SJCRH30 (cell line): ENCODE results near the gene DIS3L2. TPM values are rescaled to one million over a fixed set of nuclear protein-coding genes. Genes with fewer than 3 reads are reported as not detected.

ENCODE experiments used
- DNase-seq, 2 experiments: peaks; one replicate each; pipeline ENCODE4 v3.0.0-alpha.2; 2015 to 2020
- H3K27ac ChIP-seq: fragments of 250-450 bp; sonication (Bioruptor Pico); 2 replicates; pipeline ENCODE4 v1.5.1; 2020; ENCODE audit warnings: mild to moderate bottlenecking, moderate library complexity
- H3K27me3 ChIP-seq: fragments of 250-450 bp; sonication (Bioruptor Pico); 2 replicates; pipeline ENCODE4 v1.5.1; 2020; ENCODE audit warnings: mild to moderate bottlenecking, moderate library complexity
- H3K36me3 ChIP-seq: fragments of 250-450 bp; sonication (Bioruptor Pico); 2 replicates; pipeline ENCODE4 v1.5.1; 2020; ENCODE audit warnings: mild to moderate bottlenecking, moderate library complexity
- H3K4me1 ChIP-seq: fragments of 250-450 bp; sonication (Bioruptor Pico); 2 replicates; pipeline ENCODE4 v1.5.1; 2020; ENCODE audit warnings: mild to moderate bottlenecking, moderate library complexity
- H3K4me3 ChIP-seq: fragments of 250-450 bp; sonication (Bioruptor Pico); 2 replicates; pipeline ENCODE4 v1.5.1; 2020; ENCODE audit warnings: mild to moderate bottlenecking, moderate library complexity
- H3K9me3 ChIP-seq: fragments of 250-450 bp; sonication (Bioruptor Pico); replicated peaks from 2 replicates; pipeline ENCODE4 v1.5.1; 2020; ENCODE audit warnings: mild to moderate bottlenecking, moderate library complexity
- total RNA-seq: library from RNA; depleted of rRNA; stranded (reverse); fragments of >200 nt; shearing (Covaris generic); gene quantifications from 2 replicates; pipeline ENCODE4 v1.2.3, GENCODE V29; 2014

DIS3L2 gene
- total RNA-seq, 1 experiment from 2014 or later = 33.2 TPM

GRCh38 chr2:231957913-231958763, 3.4 kb upstream of the DIS3L2 start:
- Histone ChIP-seq H3K27ac (no peak overlapping the region), H3K4me1 (no peaks in the 10 kb centered on the region), H3K9me3 (no peaks in the 10 kb centered on the region), H3K4me3 (no peak overlapping the region), H3K36me3 (no peaks in the 10 kb centered on the region), H3K27me3 (no peaks in the 10 kb centered on the region)
- no peak for DNase-seq

- Histone ChIP-seq H3K9me3 (no peaks in the 10 kb centered on the region), H3K4me3 (peak overlapping the region; percentile 79), H3K36me3 (no peaks in the 10 kb centered on the region), H3K27me3 (no peaks in the 10 kb centered on the region), H3K27ac (peak overlapping the region; percentile 80), H3K4me1 (no peaks in the 10 kb centered on the region)
- no peak for DNase-seq
Measured at GRCh38 chr2:231960810-231961348, 634 bp upstream of the DIS3L2 start.

GRCh38 chr2:231965102-231965501, 3.6 kb downstream of the DIS3L2 start:
- no peak overlapping the region for H3K4me3 ChIP-seq
- no peak overlapping the region for H3K27ac ChIP-seq
- no peaks in the 10 kb centered on the region for H3K27me3 ChIP-seq
- H3K9me3 ChIP-seq = no peaks in the 10 kb centered on the region; the same call in 1 of the 2 replicates
- H3K36me3 ChIP-seq = no peaks in the 10 kb centered on the region
- no peaks in the 10 kb centered on the region for H3K4me1 ChIP-seq
- DNase-seq = no peak

- Histone ChIP-seq H3K36me3 (no peaks in the 10 kb centered on the region), H3K27me3 (no peaks in the 10 kb centered on the region), H3K4me3 (no peak overlapping the region), H3K27ac (no peak overlapping the region), H3K4me1 (no peaks in the 10 kb centered on the region), H3K9me3 (no peaks in the 10 kb centered on the region; the same call in 1 of the 2 replicates)
- no peak for DNase-seq
Measured at GRCh38 chr2:231966886-231967285, 5.4 kb downstream of the DIS3L2 start.

DNA sequence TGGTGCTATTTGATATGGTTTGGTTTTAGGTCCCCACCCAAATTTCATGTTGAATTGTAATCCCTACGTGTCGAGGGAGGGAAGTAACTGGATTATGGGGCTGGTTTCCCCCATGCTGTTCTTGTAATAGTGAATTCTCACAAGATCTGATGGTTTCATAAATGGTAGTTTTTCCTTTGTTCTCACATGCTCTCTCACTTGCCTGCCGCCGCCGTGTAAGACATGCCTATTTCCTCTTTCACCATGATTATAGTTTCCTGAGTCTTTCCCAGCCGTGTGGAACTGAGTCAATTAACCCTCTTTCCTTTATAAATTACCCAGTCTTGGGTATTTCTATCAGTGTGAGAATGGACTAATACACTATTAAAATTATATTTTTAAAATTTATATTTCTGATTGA, 7.3 kb downstream of the DIS3L2 start:
- H3K4me1 ChIP-seq = no peaks in the 10 kb centered on the region
- H3K27me3 ChIP-seq = no peaks in the 10 kb centered on the region
- no peaks in the 10 kb centered on the region for H3K36me3 ChIP-seq
- H3K27ac ChIP-seq = no peak overlapping the region
- H3K9me3 ChIP-seq = no peaks in the 10 kb centered on the region; the same call in 1 of the 2 replicates
- no peak overlapping the region for H3K4me3 ChIP-seq
- DNase-seq = no peak

- Histone ChIP-seq H3K27me3 (no peaks in the 10 kb centered on the region), H3K27ac (no peak overlapping the region), H3K4me1 (no peaks in the 10 kb centered on the region), H3K9me3 (no peaks in the 10 kb centered on the region; the same call in 1 of the 2 replicates), H3K4me3 (no peak overlapping the region), H3K36me3 (no peaks in the 10 kb centered on the region)
- no peak for DNase-seq
Measured at GRCh38 chr2:231970461-231970860, 8.9 kb downstream of the DIS3L2 start.

DNA sequence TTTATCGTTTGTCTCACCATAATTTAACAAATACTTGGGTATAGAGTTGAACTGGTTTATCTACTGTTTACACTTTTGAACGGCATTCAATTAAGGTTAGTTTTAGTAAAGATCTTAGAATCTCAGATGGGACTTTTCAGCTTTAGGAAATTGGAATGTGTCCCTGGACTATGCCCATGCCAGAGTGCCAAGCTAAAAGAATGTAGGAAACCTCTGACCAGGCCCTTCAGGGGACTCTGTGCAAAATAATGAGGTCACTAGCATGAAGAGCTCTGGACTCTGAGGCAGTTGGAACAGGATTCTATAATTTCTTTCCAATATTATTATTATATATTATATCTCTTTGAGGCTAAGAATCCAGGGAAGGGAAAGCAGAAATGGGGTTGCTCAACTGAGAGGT, 13.5 kb downstream of the DIS3L2 start:
- no peaks in the 10 kb centered on the region for H3K27me3 ChIP-seq
- no peak for DNase-seq
- H3K4me3 ChIP-seq = no peak overlapping the region
- H3K4me1 ChIP-seq = no peaks in the 10 kb centered on the region
- no peak overlapping the region for H3K27ac ChIP-seq
- H3K9me3 ChIP-seq = no peaks in the 10 kb centered on the region; the same call in 1 of the 2 replicates
- H3K36me3 ChIP-seq = no peaks in the 10 kb centered on the region

- Histone ChIP-seq H3K9me3 (no peaks in the 10 kb centered on the region), H3K27ac (no peak overlapping the region), H3K4me1 (no peaks in the 10 kb centered on the region), H3K27me3 (no peaks in the 10 kb centered on the region), H3K36me3 (peaks cover 2% of the 10 kb centered on the region; the same call in 1 of the 2 replicates), H3K4me3 (no peak overlapping the region)
- DNase-seq = no peak
Measured at GRCh38 chr2:231977430-231977829, 15.9 kb downstream of the DIS3L2 start.

DNA sequence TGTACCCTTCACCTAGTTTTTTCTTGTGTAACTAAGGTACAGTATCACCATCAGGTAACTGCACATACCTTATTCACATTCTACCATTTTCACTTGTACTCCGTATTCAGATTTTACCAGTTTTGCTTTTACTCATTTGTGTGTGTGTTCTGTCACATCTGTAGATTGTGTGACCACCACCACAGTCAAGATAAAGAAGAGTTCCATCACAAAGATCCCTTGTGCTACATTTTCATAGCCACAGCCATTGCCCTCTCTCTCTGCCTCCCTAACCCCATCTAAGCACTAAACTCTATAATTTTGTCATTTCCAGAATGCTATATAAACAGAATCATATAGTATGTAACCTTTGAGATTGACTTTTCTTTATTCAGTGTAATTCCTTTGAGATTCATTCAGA, 23.5 kb downstream of the DIS3L2 start:
- 0 out of 2 replicates have a peak, but pooled peaks cover 7% of the 10 kb centered on the region for H3K9me3 ChIP-seq
- H3K4me3 ChIP-seq = no peak overlapping the region
- H3K36me3 ChIP-seq = peaks cover 5% of the 10 kb centered on the region; the same call in 1 of the 2 replicates
- H3K27me3 ChIP-seq = no peaks in the 10 kb centered on the region
- no peak overlapping the region for H3K27ac ChIP-seq
- no peak for DNase-seq
- H3K4me1 ChIP-seq = peaks cover 8% of the 10 kb centered on the region; the same call in 1 of the 2 replicates

DNA sequence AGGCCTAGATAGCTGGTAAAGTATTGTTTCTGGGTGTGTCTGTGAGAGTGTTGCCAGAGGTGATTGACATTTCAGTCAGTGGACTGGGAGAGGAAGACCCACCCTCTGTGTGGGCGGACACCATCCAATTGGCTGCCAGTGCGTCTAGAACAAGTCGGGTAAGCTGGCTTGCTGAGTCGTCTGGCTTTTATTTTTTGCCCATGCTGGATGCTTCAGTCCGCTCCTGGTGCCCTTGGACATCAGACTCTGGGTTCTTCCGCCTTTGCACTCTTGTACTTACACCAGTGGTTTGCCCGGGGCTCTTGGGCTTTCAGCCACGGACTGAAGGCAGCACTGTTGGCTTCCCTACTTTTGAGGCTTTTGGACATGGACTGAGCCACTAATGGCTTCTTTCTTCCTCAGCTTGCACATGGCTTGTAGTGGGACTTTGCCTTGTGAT, 24.3 kb downstream of the DIS3L2 start:
- Histone ChIP-seq H3K36me3 (peaks cover 5% of the 10 kb centered on the region; the same call in 1 of the 2 replicates), H3K4me3 (no peak overlapping the region), H3K4me1 (peaks cover 8% of the 10 kb centered on the region; the same call in 1 of the 2 replicates), H3K9me3 (0 out of 2 replicates have a peak, but pooled peaks cover 7% of the 10 kb centered on the region), H3K27me3 (no peaks in the 10 kb centered on the region), H3K27ac (no peak overlapping the region)
- no peak for DNase-seq

DNA sequence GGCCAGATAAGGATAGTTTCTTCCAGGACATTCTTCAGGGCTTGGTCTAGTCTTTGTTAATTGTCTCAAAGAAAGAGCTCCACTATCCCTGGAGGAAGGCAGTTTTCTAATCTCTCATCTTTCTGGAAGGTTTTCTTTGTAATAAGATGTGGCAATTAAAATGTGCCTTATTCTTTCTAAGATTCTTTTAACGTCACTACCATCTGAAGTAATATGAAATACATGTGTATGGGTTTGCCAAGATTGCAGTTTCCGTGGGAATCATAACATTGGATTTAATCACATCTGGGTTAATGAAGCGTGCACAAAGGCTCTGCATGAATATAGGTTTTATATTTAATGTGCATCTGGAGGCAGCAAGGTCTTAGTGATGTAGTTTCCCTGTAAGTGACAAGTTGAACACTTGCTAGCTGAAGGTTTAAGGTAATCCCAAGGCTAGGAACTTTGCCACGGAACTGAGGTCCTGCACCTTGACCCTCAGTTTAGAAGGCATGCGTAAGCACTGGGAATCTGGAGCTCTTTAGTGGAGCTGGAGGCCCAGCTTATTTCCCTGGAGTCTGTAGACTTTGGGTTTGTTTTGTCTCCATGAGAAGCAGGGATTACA, 25.7 kb downstream of the DIS3L2 start:
- peaks cover 17% of the 10 kb centered on the region for H3K4me1 ChIP-seq
- H3K36me3 ChIP-seq = peaks cover 3% of the 10 kb centered on the region; the same call in 1 of the 2 replicates
- H3K9me3 ChIP-seq = 0 out of 2 replicates have a peak, but pooled peaks cover 7% of the 10 kb centered on the region
- H3K4me3 ChIP-seq = no peak overlapping the region
- DNase-seq = no peak
- no peaks in the 10 kb centered on the region for H3K27me3 ChIP-seq
- H3K27ac ChIP-seq = no peak overlapping the region

GRCh38 chr2:231988179-231988866, 26.8 kb downstream of the DIS3L2 start:
- Histone ChIP-seq H3K27me3 (no peaks in the 10 kb centered on the region), H3K9me3 (0 out of 2 replicates have a peak, but pooled peaks cover 7% of the 10 kb centered on the region), H3K4me3 (no peak overlapping the region), H3K4me1 (peaks cover 17% of the 10 kb centered on the region), H3K36me3 (no peaks in the 10 kb centered on the region), H3K27ac (no peak overlapping the region)
- DNase-seq = no peak

DNA sequence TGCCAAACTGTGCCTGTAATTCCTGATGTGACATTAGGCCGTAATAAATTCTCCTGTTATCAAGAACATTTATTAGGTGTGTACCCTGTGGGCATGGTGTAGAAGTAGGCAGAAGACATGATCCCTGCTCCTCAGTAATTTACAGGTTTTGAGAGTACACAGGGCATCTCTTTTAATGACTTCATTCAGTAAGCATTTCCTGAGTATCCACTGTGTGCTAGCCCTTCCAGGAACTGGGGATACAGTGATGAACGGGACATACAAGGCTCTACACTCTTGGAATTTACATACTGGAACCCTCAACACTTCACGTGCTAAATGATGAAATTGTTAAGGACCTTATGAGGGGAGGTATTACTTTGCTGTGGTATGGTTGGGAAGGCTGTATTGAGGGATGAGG, 30.2 kb downstream of the DIS3L2 start:
- Histone ChIP-seq H3K27ac (no peak overlapping the region), H3K4me1 (peaks cover 17% of the 10 kb centered on the region), H3K9me3 (0 out of 2 replicates have a peak, but pooled peaks cover 7% of the 10 kb centered on the region), H3K36me3 (no peaks in the 10 kb centered on the region), H3K27me3 (no peaks in the 10 kb centered on the region), H3K4me3 (no peak overlapping the region)
- DNase-seq = no peak

DNA sequence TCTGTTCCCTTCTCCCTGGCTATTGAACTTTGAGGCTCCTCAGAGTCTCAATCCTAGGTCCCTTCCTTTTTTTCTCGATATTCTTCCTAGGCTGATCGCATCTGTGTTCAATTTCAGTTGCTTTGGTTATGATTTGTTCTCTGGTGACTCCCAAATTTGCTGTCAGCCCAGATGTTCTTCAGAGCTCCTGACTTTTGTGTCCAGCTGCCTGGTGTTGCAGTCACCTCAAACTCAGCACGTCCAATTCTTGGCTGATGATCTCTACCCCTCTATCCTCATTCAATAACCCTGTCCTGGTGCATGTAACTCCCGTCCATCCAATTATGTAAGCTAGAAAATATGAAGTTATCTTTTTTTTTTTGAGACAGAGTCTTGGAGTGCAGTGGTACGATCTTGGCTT, 31.4 kb downstream of the DIS3L2 start:
- no peak for DNase-seq

More for the DNA sequence above, 31.4 kb downstream of the DIS3L2 start:
- H3K27me3 ChIP-seq = no peaks in the 10 kb centered on the region
- H3K4me1 ChIP-seq = peaks cover 21% of the 10 kb centered on the region
- H3K9me3 ChIP-seq = 0 out of 2 replicates have a peak, but pooled peaks cover 7% of the 10 kb centered on the region
- H3K27ac ChIP-seq = no peak overlapping the region
- no peaks in the 10 kb centered on the region for H3K36me3 ChIP-seq
- H3K4me3 ChIP-seq = no peak overlapping the region
